H1 (cell line): Measurements from ENCODE around the gene DIPK1B.

ENCODE experiments used
- BRCA1 ChIP-seq: IDR thresholded peaks from 2 replicates; pipeline ENCODE4 v1.6.1; 2012; ENCODE audit warnings: low read depth, low read length, improper control_type of control experiment
- CEBPB ChIP-seq: IDR thresholded peaks from 2 replicates; pipeline ENCODE4 v1.6.1; 2012; ENCODE audit warnings: low read depth, low read length
- CHD1 ChIP-seq: IDR thresholded peaks from 2 replicates; pipeline ENCODE4 v1.6.1; 2012; ENCODE audit warnings: low read depth, low read length, improper control_type of control experiment
- CREB1 ChIP-seq: IDR thresholded peaks from 2 replicates; pipeline ENCODE4 v1.6.1; 2012; ENCODE audit warnings: inconsistent platforms
- CTCF ChIP-seq, 3 experiments: IDR thresholded peaks; 1 replicate in 2 of 3; 2 replicates in 1 of 3; pipeline versions ENCODE4 v1.5.1 to v1.6.1; 2011; ENCODE audit warnings: low read length in 3 of 3, mild to moderate bottlenecking in 3 of 3, inconsistent platforms in 2 of 3, low read depth in 1 of 3, moderate library complexity in 1 of 3; ENCODE audit not compliant: insufficient read depth in 1 of 3; ENCODE audit errors: control extremely low read depth in 1 of 3
- JUND ChIP-seq: IDR thresholded peaks from 2 replicates; pipeline ENCODE4 v1.6.1; 2011; ENCODE audit warnings: mild to moderate bottlenecking, improper control_type of control experiment, low read length
- POLR2A ChIP-seq, 2 experiments: IDR thresholded peaks; 1 replicate in 1 of 2; 2 replicates in 1 of 2; pipeline ENCODE4 v1.6.1; 2011; ENCODE audit warnings: low read depth in 2 of 2, low read length in 2 of 2, mild to moderate bottlenecking in 2 of 2; ENCODE audit errors: control extremely low read depth in 1 of 2
- POLR2AphosphoS5 ChIP-seq: IDR thresholded peaks from 2 replicates; pipeline ENCODE4 v1.6.1; 2011; ENCODE audit warnings: low read depth, low read length
- RAD21 ChIP-seq, 2 experiments: IDR thresholded peaks in 1 of 2; conservative IDR thresholded peaks in 1 of 2; 2 replicates each; pipeline ENCODE4 v1.6.1; 2011; ENCODE audit warnings: low read depth in 2 of 2, low read length in 2 of 2, improper control_type of control experiment in 1 of 2, inconsistent platforms in 1 of 2, mild to moderate bottlenecking in 1 of 2, moderate library complexity in 1 of 2
- TAF1 ChIP-seq: IDR thresholded peaks from 2 replicates; pipeline ENCODE4 v1.6.1; 2011; ENCODE audit warnings: mild to moderate bottlenecking, low read depth, low read length
- TAF7 ChIP-seq: optimal IDR thresholded peaks from 2 replicates; pipeline ENCODE3; 2011; ENCODE audit warnings: low read depth, mild to moderate bottlenecking, inconsistent platforms, low read length, moderate library complexity, borderline replicate concordance
- YY1 ChIP-seq: IDR thresholded peaks from 2 replicates; pipeline ENCODE4 v1.6.1; 2011; ENCODE audit warnings: low read depth, mild to moderate bottlenecking, low read length
- TF ChIP-seq, protein P1 (sequence below): fragments of 300-600 bp; sonication (generic); IDR thresholded peaks from 2 replicates; pipeline ENCODE4 v1.7.1; 2012; ENCODE audit warnings: low read length, moderate library complexity, mild to moderate bottlenecking, inconsistent platforms; ENCODE audit not compliant: insufficient replicate concordance

DNA sequence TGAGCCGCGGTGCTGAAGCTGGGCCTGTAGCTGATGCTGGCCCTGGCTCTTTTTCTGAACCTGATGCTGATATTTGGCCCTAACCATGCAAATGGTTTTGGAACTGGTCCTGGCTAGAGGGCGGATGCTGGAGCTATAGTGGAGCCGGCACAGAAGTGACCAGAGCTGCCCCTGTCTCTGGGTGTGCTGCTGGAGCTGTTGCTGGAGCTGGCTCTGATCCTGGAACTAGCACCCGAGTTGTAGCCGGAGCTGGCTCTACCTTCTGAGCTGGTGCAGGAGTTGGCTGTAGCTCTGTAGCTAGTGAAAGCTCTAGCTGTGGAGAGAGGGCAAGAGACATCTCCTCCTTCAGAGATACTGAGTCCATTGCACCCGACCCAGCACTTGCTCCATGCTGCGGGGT lies 17.6 kb downstream of the DIPK1B start:
- TF ChIP-seq CTCF (IDR thresholded peaks at IDR 0.05; ENCODE audit: control extremely low read depth in 1 of 3, insufficient read depth in 1 of 3, low read depth in 1 of 3, low read length in 3 of 3) (no peak), CHD1 (no peak), CREB1 (no peak), RAD21 (IDR thresholded peaks at IDR 0.05 in 1 of 2, conservative IDR thresholded peaks at IDR 0.05 in 1 of 2; ENCODE audit: low read depth in 2 of 2, low read length in 2 of 2) (no peak), TAF7 (no peak), TAF1 (no peak), POLR2A (IDR thresholded peaks at IDR 0.05; ENCODE audit: control extremely low read depth in 1 of 2, low read depth in 2 of 2, low read length in 2 of 2) (no peak), POLR2AphosphoS5 (no peak), YY1 (no peak), CEBPB (no peak), JUND (no peak), BRCA1 (no peak)
- TF ChIP-seq, protein P1, sequence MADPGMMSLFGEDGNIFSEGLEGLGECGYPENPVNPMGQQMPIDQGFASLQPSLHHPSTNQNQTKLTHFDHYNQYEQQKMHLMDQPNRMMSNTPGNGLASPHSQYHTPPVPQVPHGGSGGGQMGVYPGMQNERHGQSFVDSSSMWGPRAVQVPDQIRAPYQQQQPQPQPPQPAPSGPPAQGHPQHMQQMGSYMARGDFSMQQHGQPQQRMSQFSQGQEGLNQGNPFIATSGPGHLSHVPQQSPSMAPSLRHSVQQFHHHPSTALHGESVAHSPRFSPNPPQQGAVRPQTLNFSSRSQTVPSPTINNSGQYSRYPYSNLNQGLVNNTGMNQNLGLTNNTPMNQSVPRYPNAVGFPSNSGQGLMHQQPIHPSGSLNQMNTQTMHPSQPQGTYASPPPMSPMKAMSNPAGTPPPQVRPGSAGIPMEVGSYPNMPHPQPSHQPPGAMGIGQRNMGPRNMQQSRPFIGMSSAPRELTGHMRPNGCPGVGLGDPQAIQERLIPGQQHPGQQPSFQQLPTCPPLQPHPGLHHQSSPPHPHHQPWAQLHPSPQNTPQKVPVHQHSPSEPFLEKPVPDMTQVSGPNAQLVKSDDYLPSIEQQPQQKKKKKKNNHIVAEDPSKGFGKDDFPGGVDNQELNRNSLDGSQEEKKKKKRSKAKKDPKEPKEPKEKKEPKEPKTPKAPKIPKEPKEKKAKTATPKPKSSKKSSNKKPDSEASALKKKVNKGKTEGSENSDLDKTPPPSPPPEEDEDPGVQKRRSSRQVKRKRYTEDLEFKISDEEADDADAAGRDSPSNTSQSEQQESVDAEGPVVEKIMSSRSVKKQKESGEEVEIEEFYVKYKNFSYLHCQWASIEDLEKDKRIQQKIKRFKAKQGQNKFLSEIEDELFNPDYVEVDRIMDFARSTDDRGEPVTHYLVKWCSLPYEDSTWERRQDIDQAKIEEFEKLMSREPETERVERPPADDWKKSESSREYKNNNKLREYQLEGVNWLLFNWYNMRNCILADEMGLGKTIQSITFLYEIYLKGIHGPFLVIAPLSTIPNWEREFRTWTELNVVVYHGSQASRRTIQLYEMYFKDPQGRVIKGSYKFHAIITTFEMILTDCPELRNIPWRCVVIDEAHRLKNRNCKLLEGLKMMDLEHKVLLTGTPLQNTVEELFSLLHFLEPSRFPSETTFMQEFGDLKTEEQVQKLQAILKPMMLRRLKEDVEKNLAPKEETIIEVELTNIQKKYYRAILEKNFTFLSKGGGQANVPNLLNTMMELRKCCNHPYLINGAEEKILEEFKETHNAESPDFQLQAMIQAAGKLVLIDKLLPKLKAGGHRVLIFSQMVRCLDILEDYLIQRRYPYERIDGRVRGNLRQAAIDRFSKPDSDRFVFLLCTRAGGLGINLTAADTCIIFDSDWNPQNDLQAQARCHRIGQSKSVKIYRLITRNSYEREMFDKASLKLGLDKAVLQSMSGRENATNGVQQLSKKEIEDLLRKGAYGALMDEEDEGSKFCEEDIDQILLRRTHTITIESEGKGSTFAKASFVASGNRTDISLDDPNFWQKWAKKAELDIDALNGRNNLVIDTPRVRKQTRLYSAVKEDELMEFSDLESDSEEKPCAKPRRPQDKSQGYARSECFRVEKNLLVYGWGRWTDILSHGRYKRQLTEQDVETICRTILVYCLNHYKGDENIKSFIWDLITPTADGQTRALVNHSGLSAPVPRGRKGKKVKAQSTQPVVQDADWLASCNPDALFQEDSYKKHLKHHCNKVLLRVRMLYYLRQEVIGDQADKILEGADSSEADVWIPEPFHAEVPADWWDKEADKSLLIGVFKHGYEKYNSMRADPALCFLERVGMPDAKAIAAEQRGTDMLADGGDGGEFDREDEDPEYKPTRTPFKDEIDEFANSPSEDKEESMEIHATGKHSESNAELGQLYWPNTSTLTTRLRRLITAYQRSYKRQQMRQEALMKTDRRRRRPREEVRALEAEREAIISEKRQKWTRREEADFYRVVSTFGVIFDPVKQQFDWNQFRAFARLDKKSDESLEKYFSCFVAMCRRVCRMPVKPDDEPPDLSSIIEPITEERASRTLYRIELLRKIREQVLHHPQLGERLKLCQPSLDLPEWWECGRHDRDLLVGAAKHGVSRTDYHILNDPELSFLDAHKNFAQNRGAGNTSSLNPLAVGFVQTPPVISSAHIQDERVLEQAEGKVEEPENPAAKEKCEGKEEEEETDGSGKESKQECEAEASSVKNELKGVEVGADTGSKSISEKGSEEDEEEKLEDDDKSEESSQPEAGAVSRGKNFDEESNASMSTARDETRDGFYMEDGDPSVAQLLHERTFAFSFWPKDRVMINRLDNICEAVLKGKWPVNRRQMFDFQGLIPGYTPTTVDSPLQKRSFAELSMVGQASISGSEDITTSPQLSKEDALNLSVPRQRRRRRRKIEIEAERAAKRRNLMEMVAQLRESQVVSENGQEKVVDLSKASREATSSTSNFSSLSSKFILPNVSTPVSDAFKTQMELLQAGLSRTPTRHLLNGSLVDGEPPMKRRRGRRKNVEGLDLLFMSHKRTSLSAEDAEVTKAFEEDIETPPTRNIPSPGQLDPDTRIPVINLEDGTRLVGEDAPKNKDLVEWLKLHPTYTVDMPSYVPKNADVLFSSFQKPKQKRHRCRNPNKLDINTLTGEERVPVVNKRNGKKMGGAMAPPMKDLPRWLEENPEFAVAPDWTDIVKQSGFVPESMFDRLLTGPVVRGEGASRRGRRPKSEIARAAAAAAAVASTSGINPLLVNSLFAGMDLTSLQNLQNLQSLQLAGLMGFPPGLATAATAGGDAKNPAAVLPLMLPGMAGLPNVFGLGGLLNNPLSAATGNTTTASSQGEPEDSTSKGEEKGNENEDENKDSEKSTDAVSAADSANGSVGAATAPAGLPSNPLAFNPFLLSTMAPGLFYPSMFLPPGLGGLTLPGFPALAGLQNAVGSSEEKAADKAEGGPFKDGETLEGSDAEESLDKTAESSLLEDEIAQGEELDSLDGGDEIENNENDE: no peak
